H1 (cell line): ENCODE results near the gene TSPEAR. TPM values are rescaled to one million over a fixed set of nuclear protein-coding genes. Genes with fewer than 3 reads are reported as not detected.

ENCODE experiments used
- CBX8 ChIP-seq: fragments of 300-800, 300-1000 bp; sonication (generic); IDR thresholded peaks from 2 replicates; pipeline ENCODE4 v1.7.1; 2016; ENCODE audit warnings: low read depth, low read length, borderline replicate concordance
- HDAC2 ChIP-seq, 2 experiments: fragments of 300-600 bp in 1 of 2; sonication (generic) in 1 of 2; IDR thresholded peaks; 2 replicates each; pipeline ENCODE4 v1.6.1; 2011 to 2012; ENCODE audit warnings: low read depth in 2 of 2, low read length in 2 of 2, mild to moderate bottlenecking in 2 of 2, moderate library complexity in 2 of 2, borderline replicate concordance in 1 of 2, inconsistent platforms in 1 of 2
- JUND ChIP-seq: IDR thresholded peaks from 2 replicates; pipeline ENCODE4 v1.6.1; 2011; ENCODE audit warnings: mild to moderate bottlenecking, improper control_type of control experiment, low read length
- KDM4A ChIP-seq: IDR thresholded peaks from one replicate; pipeline ENCODE4 v1.7.1; 2012; ENCODE audit warnings: low read depth, mild to moderate bottlenecking, moderate library complexity, low read length, inconsistent platforms; ENCODE audit not compliant: severe bottlenecking
- MAX ChIP-seq: IDR thresholded peaks from 2 replicates; pipeline ENCODE4 v1.6.1; 2012; ENCODE audit warnings: inconsistent platforms
- SP2 ChIP-seq: IDR thresholded peaks from 2 replicates; pipeline ENCODE4 v1.6.1; 2012; ENCODE audit warnings: mild to moderate bottlenecking, low read length, inconsistent platforms
- SRF ChIP-seq: IDR thresholded peaks from 2 replicates; pipeline ENCODE4 v1.6.1; 2011; ENCODE audit warnings: mild to moderate bottlenecking, low read depth, low read length, moderate library complexity
- polyA plus RNA-seq, 7 experiments: library from polyadenylated mRNA; depleted of rRNA in 3 of 7; stranded (reverse) in 5 of 7; unstranded in 2 of 7; fragments of >200 nt in 5 of 7; fragments of 200-250 nt in 2 of 7; gene quantifications; 1 replicate in 5 of 7; 2 replicates in 1 of 7; 4 replicates in 1 of 7; pipeline versions ENCODE4 v1.2.1 to v1.2.3, GENCODE V29; 2011 to 2013; ENCODE audit warnings: missing spikeins in 2 of 7, mixed read lengths in 2 of 7
- total RNA-seq: library from RNA; stranded (reverse); fragmentation: NEBNext Ultra II Directional; extraction: Animal tissue kit (Norgen Biotek cat#: 25700); gene quantifications from 2 replicates; pipeline ENCODE4 v1.2.1, GENCODE V29; 2021

TSPEAR gene
- total and polyA plus RNA-seq, 2 of the 8 experiments (the other 6 are each of a cell fraction or from before 2014, with no cell fraction given) = 0.58 to 0.89 TPM

DNA sequence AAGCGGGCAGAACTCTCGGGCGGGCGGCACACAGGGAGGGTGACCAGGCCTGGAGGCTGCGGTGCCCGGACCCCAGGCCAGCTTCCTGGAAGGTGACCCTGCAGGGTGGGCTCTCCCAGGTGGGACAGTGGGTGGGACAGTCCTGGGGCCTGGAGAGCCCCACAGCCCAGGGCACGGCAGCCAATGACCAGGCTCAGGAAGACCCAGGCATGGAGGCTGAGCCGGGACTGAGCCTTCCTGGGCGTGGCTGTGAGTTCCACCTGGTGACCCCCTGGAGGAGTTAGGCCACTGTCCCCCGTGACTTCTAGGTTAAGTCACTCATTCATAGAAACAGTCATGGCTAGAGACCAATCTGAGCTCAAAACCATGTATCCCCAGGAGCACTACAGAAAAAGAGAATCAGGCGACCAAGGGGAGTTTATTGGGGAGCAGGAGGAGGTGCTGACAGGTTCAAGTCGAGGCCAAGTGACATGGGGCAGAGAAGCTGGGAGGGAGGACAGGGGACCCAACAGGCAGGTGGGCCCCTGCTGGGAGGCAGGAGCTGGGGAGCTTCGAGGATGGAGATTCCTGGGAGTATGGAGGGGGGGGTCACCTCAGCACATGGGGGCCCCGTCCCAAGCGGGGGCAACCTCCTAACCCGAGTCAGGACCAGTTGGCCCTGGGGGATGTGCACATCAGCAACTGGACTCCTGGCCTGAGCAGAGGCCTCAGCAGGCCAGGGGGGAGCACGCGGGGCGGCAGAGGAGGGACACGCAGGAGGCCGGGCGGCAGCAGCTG is 132.1 kb downstream of the TSPEAR start (continued):
- no peak for TF ChIP-seq JUND
- TF ChIP-seq SP2 = no peak
- no peak for TF ChIP-seq CBX8
- TF ChIP-seq MAX = no peak
- no peak for TF ChIP-seq KDM4A
- no peak for TF ChIP-seq SRF
- no peak for TF ChIP-seq HDAC2 (IDR thresholded peaks at IDR 0.05; ENCODE audit: borderline replicate concordance in 1 of 2, low read depth in 2 of 2, low read length in 2 of 2)
